SK-N-SH (cell line): ENCODE measurements around the gene TRABD2A. TPM values are rescaled to one million over a fixed set of nuclear protein-coding genes. Genes with fewer than 3 reads are reported as not detected.

Experiments used
- CTCF ChIA-PET: fragments of 300-600, 350-600 bp; formaldehyde crosslinking; extraction: SDS; loops from one replicate; lab custom pipeline; 2021; lab: Yijun Ruan, JAX
- POLR2A ChIA-PET: fragments of 350-600 bp; sonication (Branson Sonifier 250); formaldehyde crosslinking; extraction: SDS; loops from one replicate; lab custom pipeline; 2020; ENCODE audit warnings: antibody characterized with exemption, inconsistent platforms; lab: Yijun Ruan, JAX
- DNase-seq: peaks from one replicate; pipeline ENCODE4 v3.0.0; 2012
- H2AFZ ChIP-seq: fragments of 200-600 bp; sonication (generic); 2 replicates; pipeline ENCODE4 v1.8.1; 2016; ENCODE audit warnings: antibody characterized with exemption, mild to moderate bottlenecking, low read depth
- H3F3A ChIP-seq: fragments of 200-600 bp; sonication (generic); replicated peaks from 2 replicates; pipeline ENCODE3; 2016; ENCODE audit warnings: antibody characterized with exemption, mild to moderate bottlenecking; ENCODE audit not compliant: insufficient read depth
- H3K27ac ChIP-seq, 2 experiments: fragments of 200-500 bp in 1 of 2; fragments of 200-600 bp in 1 of 2; sonication (Bioruptor generic) in 1 of 2; sonication (generic), shearing (Covaris generic) in 1 of 2; 2 replicates each; pipeline versions ENCODE4 v1.5.1 to v1.6.1; 2014 to 2016; ENCODE audit warnings: low read depth in 2 of 2, inconsistent platforms in 1 of 2, low read length in 1 of 2, mild to moderate bottlenecking in 1 of 2, mixed read lengths in 1 of 2
- H3K27me3 ChIP-seq: fragments of 200-600 bp; sonication (generic), shearing (Covaris generic); 2 replicates; pipeline ENCODE4 v1.6.1; 2016; ENCODE audit warnings: mixed run types; ENCODE audit not compliant: insufficient read depth
- H3K36me3 ChIP-seq, 2 experiments: fragments of 200-500 bp in 1 of 2; fragments of 200-600 bp in 1 of 2; sonication (Bioruptor generic) in 1 of 2; sonication (generic) in 1 of 2; replicated peaks in 1 of 2; 2 replicates each; pipeline versions ENCODE3 to v1.5.1; 2014 to 2016; ENCODE audit warnings: low read length in 1 of 2, mild to moderate bottlenecking in 1 of 2; ENCODE audit not compliant: insufficient read depth in 2 of 2, control insufficient read depth in 1 of 2
- H3K4me1 ChIP-seq, 2 experiments: fragments of 200-500 bp in 1 of 2; fragments of 200-600 bp in 1 of 2; sonication (Bioruptor generic) in 1 of 2; sonication (generic), shearing (Covaris generic) in 1 of 2; 2 replicates each; pipeline versions ENCODE4 v1.5.1 to v1.6.1; 2014 to 2016; ENCODE audit warnings: low read depth in 1 of 2, low read length in 1 of 2, mixed run types in 1 of 2; ENCODE audit not compliant: insufficient read depth in 2 of 2, control insufficient read depth in 1 of 2
- H3K4me2 ChIP-seq: fragments of 200-600 bp; sonication (generic), shearing (Covaris generic); 2 replicates; pipeline ENCODE4 v1.6.1; 2017; ENCODE audit warnings: mixed run types
- H3K4me3 ChIP-seq, 2 experiments: fragments of 200-500 bp in 1 of 2; fragments of 200-600 bp in 1 of 2; sonication (Bioruptor generic) in 1 of 2; sonication (generic), shearing (Covaris generic) in 1 of 2; 2 replicates each; pipeline versions ENCODE4 v1.5.1 to v1.8.1; 2014 to 2016; ENCODE audit warnings: low read depth in 2 of 2, inconsistent platforms in 1 of 2, low read length in 1 of 2, mild to moderate bottlenecking in 1 of 2, mixed read lengths in 1 of 2, moderate library complexity in 1 of 2
- H3K79me2 ChIP-seq: fragments of 200-600 bp; sonication (generic); 2 replicates; pipeline ENCODE4 v1.8.1; 2017; ENCODE audit warnings: mild to moderate bottlenecking; ENCODE audit not compliant: insufficient read depth
- H3K9ac ChIP-seq: fragments of 200-600 bp; sonication (generic); 2 replicates; pipeline ENCODE4 v1.6.1; 2017; ENCODE audit warnings: mixed run types
- H3K9me2 ChIP-seq: fragments of 200-600 bp; sonication (generic); 2 replicates; pipeline ENCODE4 v1.6.1; 2017; ENCODE audit warnings: mixed run types
- H3K9me3 ChIP-seq: fragments of 200-600 bp; sonication (generic); 2 replicates; pipeline ENCODE4 v1.6.1; 2017; ENCODE audit warnings: mixed run types, mild to moderate bottlenecking, moderate library complexity
- H4K20me1 ChIP-seq: fragments of 200-600 bp; sonication (generic); 2 replicates; pipeline ENCODE4 v1.6.1; 2017; ENCODE audit warnings: mild to moderate bottlenecking, mixed run types; ENCODE audit not compliant: insufficient read depth
- CHD2 ChIP-seq: fragments of 150-350 bp; IDR thresholded peaks from 2 replicates; pipeline ENCODE4 v1.6.1; 2018; ENCODE audit warnings: low read length; ENCODE audit not compliant: partially characterized antibody
- ELF1 ChIP-seq: IDR thresholded peaks from 2 replicates; pipeline ENCODE4 v1.4.0; 2012
- EP300 ChIP-seq, 2 experiments: IDR thresholded peaks; 2 replicates each; pipeline versions ENCODE4 v1.4.0 to v1.6.1; 2012; ENCODE audit warnings: borderline replicate concordance in 1 of 2, low read depth in 1 of 2, low read length in 1 of 2
- FOXM1 ChIP-seq: IDR thresholded peaks from 2 replicates; pipeline ENCODE4 v1.4.0; 2012; ENCODE audit warnings: low read depth, mild to moderate bottlenecking
- JUND ChIP-seq: IDR thresholded peaks from 2 replicates; pipeline ENCODE4 v1.4.0; 2012
- NFIC ChIP-seq: IDR thresholded peaks from 2 replicates; pipeline ENCODE4 v1.4.0; 2012; ENCODE audit warnings: borderline replicate concordance
- POLR2AphosphoS5 ChIP-seq: IDR thresholded peaks from 2 replicates; pipeline ENCODE4 v1.6.1; 2012; ENCODE audit warnings: low read depth, low read length
- RAD21 ChIP-seq: IDR thresholded peaks from 2 replicates; pipeline ENCODE4 v1.6.1; 2012; ENCODE audit warnings: mild to moderate bottlenecking, low read length
- RCOR1 ChIP-seq: fragments of 150-350 bp; IDR thresholded peaks from 2 replicates; pipeline ENCODE4 v1.6.1; 2017; ENCODE audit warnings: antibody characterized with exemption, low read length
- RXRA ChIP-seq: IDR thresholded peaks from 2 replicates; pipeline ENCODE4 v1.4.0; 2012; ENCODE audit warnings: low read depth, mild to moderate bottlenecking, borderline replicate concordance
- SIN3A ChIP-seq: IDR thresholded peaks from 2 replicates; pipeline ENCODE4 v1.6.1; 2012; ENCODE audit warnings: low read depth, mild to moderate bottlenecking, low read length, moderate library complexity, borderline replicate concordance
- TCF12 ChIP-seq: IDR thresholded peaks from 2 replicates; pipeline ENCODE4 v1.4.0; 2012
- TEAD4 ChIP-seq: IDR thresholded peaks from 2 replicates; pipeline ENCODE4 v1.4.0; 2012; ENCODE audit warnings: mild to moderate bottlenecking, borderline replicate concordance; ENCODE audit not compliant: insufficient read depth
- WGBS: methylation state at CpG from one replicate; pipeline ENCODE4 v1.1.6; 2017; ENCODE audit warnings: low lambda C conversion rate; 5-methylcytosine and 5-hydroxymethylcytosine counted together
- polyA plus RNA-seq, 3 experiments: library from polyadenylated mRNA; depleted of rRNA; stranded (reverse); fragments of >200 nt; gene quantifications; 2 replicates each; pipeline ENCODE4 v1.2.3, GENCODE V29; 2012
- TF ChIP-seq, protein P1 (sequence below): IDR thresholded peaks from 2 replicates; pipeline ENCODE4; 2012
- TF ChIP-seq, protein P2 (sequence below): IDR thresholded peaks from 2 replicates; pipeline ENCODE4 v1.4.0; 2012; ENCODE audit warnings: low read depth, borderline replicate concordance

The TRABD2A gene
- polyA plus RNA-seq, 1 of the 3 experiments (the other 2 are of a cell fraction): 3.0 TPM

- Histone ChIP-seq H3K4me1 (peaks cover 0 to 43% of the 10 kb centered on the region in 2 experiments; a peak in 3 of 4 replicates), H3K36me3 (no peaks in the 10 kb centered on the region), H3K9me2 (no peaks in the 10 kb centered on the region), H3K4me2 (no peak overlapping the region), H3K79me2 (no peaks in the 10 kb centered on the region), H3K27me3 (no peaks in the 10 kb centered on the region), H3K4me3 (no peak overlapping the region), H3K9me3 (no peaks in the 10 kb centered on the region), H3K9ac (no peak overlapping the region), H3F3A (peaks cover 48% of the 10 kb centered on the region), H2AFZ (0 out of 2 replicates have a peak overlapping the region, but pooled peaks have one; percentile 50), H4K20me1 (no peaks in the 10 kb centered on the region), H3K27ac (peak overlapping the region in 1 of 2 experiments; percentile 95; a peak in 2 of 4 replicates)
- TF ChIP-seq SIN3A (no peak), RXRA (no peak), ELF1 (no peak), CHD2 (no peak), NFIC (no peak), TCF12 (no peak), POLR2AphosphoS5 (no peak), JUND (no peak), FOXM1 (no peak), TEAD4 (no peak)
- TF ChIP-seq, protein P1, sequence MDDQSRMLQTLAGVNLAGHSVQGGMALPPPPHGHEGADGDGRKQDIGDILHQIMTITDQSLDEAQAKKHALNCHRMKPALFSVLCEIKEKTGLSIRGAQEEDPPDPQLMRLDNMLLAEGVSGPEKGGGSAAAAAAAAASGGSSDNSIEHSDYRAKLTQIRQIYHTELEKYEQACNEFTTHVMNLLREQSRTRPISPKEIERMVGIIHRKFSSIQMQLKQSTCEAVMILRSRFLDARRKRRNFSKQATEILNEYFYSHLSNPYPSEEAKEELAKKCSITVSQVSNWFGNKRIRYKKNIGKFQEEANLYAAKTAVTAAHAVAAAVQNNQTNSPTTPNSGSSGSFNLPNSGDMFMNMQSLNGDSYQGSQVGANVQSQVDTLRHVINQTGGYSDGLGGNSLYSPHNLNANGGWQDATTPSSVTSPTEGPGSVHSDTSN: no peak
- CTCF ChIA-PET: no interaction called here
- DNase-seq: no peak
- POLR2A ChIA-PET: no interaction called here
- 98% methylated on average over 8 of the region's 8 CpGs for WGBS
Observed at GRCh38 chr2:84899304-84900204, 18.7 kb upstream of the TRABD2A start.

DNA sequence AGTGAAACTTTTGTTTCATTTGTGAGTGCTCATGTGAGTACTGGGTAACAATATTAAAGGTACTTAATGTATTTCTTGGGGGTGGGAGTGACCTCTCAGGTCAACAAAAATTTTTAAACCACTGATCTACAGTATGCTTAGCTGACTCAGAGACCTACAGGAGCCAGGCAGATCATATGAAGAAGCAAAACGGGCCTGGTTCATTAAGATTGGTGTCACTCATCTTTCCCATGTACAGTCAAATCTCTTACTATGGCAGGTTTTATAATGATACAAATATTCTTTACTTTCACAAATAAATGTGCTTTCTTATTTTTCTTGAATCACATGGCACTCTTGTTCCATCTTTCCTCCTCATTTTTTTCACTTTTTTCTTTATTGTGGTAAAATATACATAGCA lies 16.9 kb upstream of the TRABD2A start:
- peak overlapping the region; percentile 65 for H3K4me2 ChIP-seq
- WGBS: 18% methylated on average over 1 of the region's 1 CpG
- H3K27ac ChIP-seq: peak overlapping the region; percentile 29 to 95; a peak in 3 of 4 replicates
- peaks cover 0 to 46% of the 10 kb centered on the region in 2 experiments; a peak in 3 of 4 replicates for H3K4me1 ChIP-seq
- no peaks in the 10 kb centered on the region for H3K79me2 ChIP-seq
- TF ChIP-seq RAD21: no peak
- no peak for TF ChIP-seq RCOR1
- TF ChIP-seq EP300 (IDR thresholded peaks at IDR 0.05; ENCODE audit: borderline replicate concordance in 1 of 2, low read depth in 1 of 2, low read length in 1 of 2): 0 out of 4 replicates have a peak, but pooled peaks of 1 of the 2 experiments have one; percentile 18
- no peak for TF ChIP-seq ELF1
- TF ChIP-seq, protein P2, sequence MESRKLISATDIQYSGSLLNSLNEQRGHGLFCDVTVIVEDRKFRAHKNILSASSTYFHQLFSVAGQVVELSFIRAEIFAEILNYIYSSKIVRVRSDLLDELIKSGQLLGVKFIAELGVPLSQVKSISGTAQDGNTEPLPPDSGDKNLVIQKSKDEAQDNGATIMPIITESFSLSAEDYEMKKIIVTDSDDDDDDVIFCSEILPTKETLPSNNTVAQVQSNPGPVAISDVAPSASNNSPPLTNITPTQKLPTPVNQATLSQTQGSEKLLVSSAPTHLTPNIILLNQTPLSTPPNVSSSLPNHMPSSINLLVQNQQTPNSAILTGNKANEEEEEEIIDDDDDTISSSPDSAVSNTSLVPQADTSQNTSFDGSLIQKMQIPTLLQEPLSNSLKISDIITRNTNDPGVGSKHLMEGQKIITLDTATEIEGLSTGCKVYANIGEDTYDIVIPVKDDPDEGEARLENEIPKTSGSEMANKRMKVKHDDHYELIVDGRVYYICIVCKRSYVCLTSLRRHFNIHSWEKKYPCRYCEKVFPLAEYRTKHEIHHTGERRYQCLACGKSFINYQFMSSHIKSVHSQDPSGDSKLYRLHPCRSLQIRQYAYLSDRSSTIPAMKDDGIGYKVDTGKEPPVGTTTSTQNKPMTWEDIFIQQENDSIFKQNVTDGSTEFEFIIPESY: no peak
- TF ChIP-seq, protein P1: peak; percentile 81
- H3K36me3 ChIP-seq: no peaks in the 10 kb centered on the region
- no peaks in the 10 kb centered on the region for H3K9me2 ChIP-seq
- peak overlapping the region in 1 of 2 experiments; percentile 30; a peak in 1 of 4 replicates for H3K4me3 ChIP-seq
- H3K9me3 ChIP-seq: no peaks in the 10 kb centered on the region
- CTCF ChIA-PET: interaction anchor here (0.7 to 1.0 kb wide), 2 partner anchors 9 to 28 kb away, joined by 3 read pairs; no protein-coding TSS in a partner anchor
- no peaks in the 10 kb centered on the region for H4K20me1 ChIP-seq
- POLR2A ChIA-PET: interaction anchor here (0.6 kb wide), 1 partner anchor 8 kb away, joined by 4 read pairs; no protein-coding TSS in a partner anchor
- peaks cover 49% of the 10 kb centered on the region for H3F3A ChIP-seq
- peak overlapping the region; percentile 54; the same call in 1 of the 2 replicates for H2AFZ ChIP-seq
- peak overlapping the region; percentile 60; the same call in 1 of the 2 replicates for H3K9ac ChIP-seq
- no peaks in the 10 kb centered on the region for H3K27me3 ChIP-seq
- no peak for DNase-seq
